HG03066 (cell line): ENCODE results near the gene CPT1A.

Source experiments
- ATAC-seq: cut with Tn5 transposase; IDR thresholded peaks from one replicate; pipeline ENCODE4 v1.9.1; 2021; ENCODE audit warnings: low read depth; ENCODE audit not compliant: unreplicated experiment

Gene CPT1A

GRCh38 chr11:68832476-68833181 lies 9.1 kb downstream of the CPT1A start:
- ATAC-seq: no peak

GRCh38 chr11:68831124-68831523 lies 10.6 kb downstream of the CPT1A start:
- ATAC-seq: no peak

- no peak for ATAC-seq
Observed at GRCh38 chr11:68829581-68829980, 12.1 kb downstream of the CPT1A start.

GRCh38 chr11:68828957-68829356 lies 12.8 kb downstream of the CPT1A start:
- no peak for ATAC-seq

- ATAC-seq: no peak
Observed at GRCh38 chr11:68828155-68828931, 13.4 kb downstream of the CPT1A start.

- no peak for ATAC-seq
Observed at GRCh38 chr11:68827733-68828132, 14.0 kb downstream of the CPT1A start.

GRCh38 chr11:68826726-68827125 lies 15.0 kb downstream of the CPT1A start:
- ATAC-seq: no peak

- no peak for ATAC-seq
Observed at GRCh38 chr11:68825571-68825970, 16.1 kb downstream of the CPT1A start.

DNA sequence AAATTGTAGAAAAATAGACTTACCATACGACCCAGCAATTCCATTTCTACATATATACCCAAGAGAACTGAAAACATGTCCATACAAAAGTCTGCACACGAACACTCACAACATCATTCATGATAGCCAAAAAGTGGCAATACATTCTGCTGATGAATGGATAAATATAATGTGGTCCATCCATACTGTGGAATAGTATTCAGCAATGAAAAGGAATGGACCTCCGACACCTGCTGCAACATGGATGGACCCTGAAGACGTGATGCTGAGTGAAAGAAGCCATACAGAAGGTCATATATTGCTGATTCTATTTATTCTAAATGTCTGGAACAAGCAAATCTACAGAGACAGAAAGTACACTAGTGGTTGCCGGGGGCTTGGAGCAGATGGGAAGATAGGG lies 19.2 kb downstream of the CPT1A start:
- no peak for ATAC-seq

GRCh38 chr11:68821670-68822069 lies 20.0 kb downstream of the CPT1A start:
- ATAC-seq: no peak

DNA sequence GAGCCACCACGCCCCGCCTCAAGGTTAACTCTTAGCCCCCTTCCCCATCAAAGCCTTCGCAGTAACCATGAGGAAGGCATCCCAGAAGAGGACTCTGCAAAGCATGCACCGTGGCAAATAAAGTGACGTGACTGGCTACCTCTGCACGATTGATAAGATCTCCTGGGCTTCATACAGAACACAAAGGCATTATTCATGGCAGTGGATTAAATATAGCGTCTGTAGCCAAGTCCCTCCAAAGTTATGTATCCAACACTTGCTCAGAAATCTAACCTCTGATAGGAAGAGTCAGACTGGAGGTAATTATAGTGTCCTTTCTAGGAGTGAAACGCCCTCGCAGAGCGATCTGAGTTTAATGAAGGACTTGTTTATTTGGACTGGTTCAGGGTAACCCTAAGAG lies 22.4 kb downstream of the CPT1A start:
- no peak for ATAC-seq

GRCh38 chr11:68818181-68818580 lies 23.5 kb downstream of the CPT1A start:
- ATAC-seq: no peak

GRCh38 chr11:68817554-68817953 lies 24.2 kb downstream of the CPT1A start:
- ATAC-seq: no peak

GRCh38 chr11:68816917-68817419 lies 24.7 kb downstream of the CPT1A start:
- no peak for ATAC-seq

- no peak for ATAC-seq
Observed at GRCh38 chr11:68816251-68816776, 25.4 kb downstream of the CPT1A start.

GRCh38 chr11:68813773-68814172 lies 27.9 kb downstream of the CPT1A start:
- ATAC-seq: no peak

GRCh38 chr11:68812526-68812925 lies 29.2 kb downstream of the CPT1A start:
- ATAC-seq: no peak

GRCh38 chr11:68810164-68810563 lies 31.6 kb downstream of the CPT1A start:
- no peak for ATAC-seq

- no peak for ATAC-seq
Observed at GRCh38 chr11:68809506-68809905, 32.2 kb downstream of the CPT1A start.

GRCh38 chr11:68808787-68809186 lies 32.9 kb downstream of the CPT1A start:
- ATAC-seq: no peak

DNA sequence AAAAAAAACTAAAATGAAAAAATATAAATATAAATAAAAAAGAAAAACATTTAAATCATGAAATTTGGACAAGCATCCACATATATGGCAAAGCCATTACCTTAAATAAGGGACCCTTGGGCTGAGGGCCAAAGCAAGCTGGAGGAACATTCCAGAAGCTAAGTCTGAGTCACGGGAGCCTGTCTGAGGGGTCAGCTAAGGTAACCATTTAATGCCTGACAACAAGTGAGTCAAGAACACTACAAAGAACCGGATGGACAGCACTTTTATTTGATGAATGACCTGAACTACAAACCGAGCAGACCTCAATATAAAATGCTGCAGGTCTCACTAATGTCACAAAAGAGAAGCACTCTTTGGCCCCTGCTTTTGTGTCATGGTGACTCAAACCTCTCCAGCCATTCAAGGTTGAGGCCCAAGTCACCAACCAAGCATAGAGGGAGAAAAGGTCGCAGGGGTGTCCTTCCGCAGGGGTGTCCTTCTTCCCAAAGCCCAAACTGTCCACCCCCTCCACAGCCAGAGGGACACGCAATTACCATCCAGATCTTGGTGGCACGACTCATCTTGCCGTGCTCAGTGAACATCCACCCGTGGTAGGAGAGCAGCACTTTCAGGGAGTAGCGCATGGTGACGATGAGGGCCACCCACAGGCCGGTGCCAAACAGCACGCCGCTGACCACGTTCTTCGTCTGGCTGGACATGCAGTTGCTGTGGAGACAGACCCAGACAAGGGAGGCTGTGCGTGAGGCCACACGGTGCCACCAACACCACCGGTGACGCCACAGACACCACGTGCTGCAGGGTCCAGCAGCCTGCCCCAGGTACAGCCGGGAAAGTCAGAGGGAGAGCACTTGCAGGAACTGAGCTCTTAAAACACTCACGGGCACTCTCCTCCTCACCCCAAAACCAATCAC lies 34.5 kb downstream of the CPT1A start:
- ATAC-seq: no peak
